Calu3 (cell line): Measurements from ENCODE around the gene RNU1-3. TPM values are rescaled to one million over a fixed set of nuclear protein-coding genes. Genes with fewer than 3 reads are reported as not detected.
"Not testable (repeated sequence)": the region's sequence is repeated elsewhere in the genome, so short reads cannot be mapped to it uniquely, and the experiment has no call there.

Experiments
- BruUV-seq: library from RNA; stranded (reverse); fragments of 400-500 nt; replicated peaks from 2 replicates; lab custom pipeline; 2021; lab: Mats Ljungman, UMichigan
- CTCF ChIA-PET: fragments of 300-600 bp; sonication (Branson Sonifier 250); formaldehyde crosslinking; loops from one replicate; lab custom pipeline; 2022; ENCODE audit warnings: antibody characterized with exemption; lab: Charles Lee
- DNase-seq: peaks from one replicate; pipeline ENCODE4 v3.0.0; 2022
- H3K27ac Mint-ChIP-seq: one replicate; pipeline ENCODE4 v1.8.0; 2022; ENCODE audit warnings: mixed read lengths; ENCODE audit not compliant: unreplicated experiment
- H3K27me3 Mint-ChIP-seq: one replicate; pipeline ENCODE4 v1.8.0; 2022; ENCODE audit warnings: mixed read lengths; ENCODE audit not compliant: unreplicated experiment
- H3K36me3 Mint-ChIP-seq: one replicate; pipeline ENCODE4 v1.8.0; 2022; ENCODE audit warnings: mild to moderate bottlenecking, moderate library complexity, mixed read lengths; ENCODE audit not compliant: insufficient read depth, unreplicated experiment
- H3K4me1 Mint-ChIP-seq: one replicate; pipeline ENCODE4 v1.8.0; 2022; ENCODE audit warnings: mild to moderate bottlenecking, low read depth, mixed read lengths; ENCODE audit not compliant: unreplicated experiment
- H3K4me3 Mint-ChIP-seq: one replicate; pipeline ENCODE4 v1.8.0; 2022; ENCODE audit warnings: mild to moderate bottlenecking, low read depth, moderate library complexity, mixed read lengths; ENCODE audit not compliant: unreplicated experiment
- H3K9me3 Mint-ChIP-seq: one replicate; pipeline ENCODE4 v1.8.0; 2022; ENCODE audit warnings: low read depth, mixed read lengths; ENCODE audit not compliant: unreplicated experiment
- CTCF ChIP-seq: fragments of 200-600 bp; IDR thresholded peaks from one replicate; pipeline ENCODE4 v1.8.0; 2022; ENCODE audit warnings: antibody characterized with exemption; ENCODE audit not compliant: unreplicated experiment
- intact Hi-C: fragments of 100-400 bp; cut with micrococcal nuclease; formaldehyde crosslinking; loops from one replicate; pipeline ENCODE4 v1.10.0; 2022; ENCODE audit not compliant: unreplicated experiment
- total RNA-seq: library from RNA; stranded (reverse); gene quantifications from 2 replicates; pipeline ENCODE4 v1.2.3, GENCODE V29; 2022

Gene RNU1-3
- total RNA-seq, 1 experiment from 2014 or later = 1,678 TPM

GRCh38 chr1:16647179-16648176 lies 19.3 kb downstream of the RNU1-3 start:
- H3K27ac Mint-ChIP-seq, DNase-seq, BruUV-seq, CTCF ChIA-PET, H3K27me3 Mint-ChIP-seq, H3K4me1 Mint-ChIP-seq, H3K36me3 Mint-ChIP-seq, intact Hi-C loops, H3K9me3 Mint-ChIP-seq, H3K4me3 Mint-ChIP-seq: not testable (repeated sequence)

- H3K4me3 Mint-ChIP-seq, BruUV-seq, H3K27ac Mint-ChIP-seq: not testable (repeated sequence)
Observed at GRCh38 chr1:16646716-16647115, 20.0 kb downstream of the RNU1-3 start.

GRCh38 chr1:16646061-16646664 lies 20.6 kb downstream of the RNU1-3 start:
- H3K9me3 Mint-ChIP-seq, H3K27me3 Mint-ChIP-seq, H3K4me1 Mint-ChIP-seq, BruUV-seq, H3K36me3 Mint-ChIP-seq, intact Hi-C loops, H3K4me3 Mint-ChIP-seq, CTCF ChIA-PET, H3K27ac Mint-ChIP-seq, DNase-seq: not testable (repeated sequence)

More at GRCh38 chr1:16646716-16647115, 20.0 kb downstream of the RNU1-3 start:
- H3K4me1 Mint-ChIP-seq, H3K36me3 Mint-ChIP-seq, DNase-seq, H3K9me3 Mint-ChIP-seq, intact Hi-C loops, CTCF ChIA-PET, H3K27me3 Mint-ChIP-seq: not testable (repeated sequence)

- H3K27me3 Mint-ChIP-seq, H3K27ac Mint-ChIP-seq, DNase-seq, BruUV-seq, H3K4me3 Mint-ChIP-seq, H3K36me3 Mint-ChIP-seq, H3K9me3 Mint-ChIP-seq, H3K4me1 Mint-ChIP-seq, CTCF ChIA-PET, intact Hi-C loops: not testable (repeated sequence)
Observed at GRCh38 chr1:16645271-16646060, 21.3 kb downstream of the RNU1-3 start.

- peak; percentile 20 for TF ChIP-seq CTCF
- intact Hi-C loops, BruUV-seq, H3K27ac Mint-ChIP-seq, H3K9me3 Mint-ChIP-seq, H3K4me1 Mint-ChIP-seq, CTCF ChIA-PET, H3K4me3 Mint-ChIP-seq, H3K27me3 Mint-ChIP-seq, H3K36me3 Mint-ChIP-seq: not testable (repeated sequence)
- peak; percentile 96 for DNase-seq
Observed at GRCh38 chr1:16644482-16645270, 22.1 kb downstream of the RNU1-3 start.
